AG20443 (cell line): ENCODE measurements around the gene ANKRD50.
A peak's percentile ranks its signal among the peaks of the same experiment; 100 is the strongest.

Experiments used
- DNase-seq: peaks from one replicate; pipeline ENCODE4 v3.0.0; 2012; ENCODE audit warnings: low spot score, mixed read lengths

ANKRD50 gene

DNA sequence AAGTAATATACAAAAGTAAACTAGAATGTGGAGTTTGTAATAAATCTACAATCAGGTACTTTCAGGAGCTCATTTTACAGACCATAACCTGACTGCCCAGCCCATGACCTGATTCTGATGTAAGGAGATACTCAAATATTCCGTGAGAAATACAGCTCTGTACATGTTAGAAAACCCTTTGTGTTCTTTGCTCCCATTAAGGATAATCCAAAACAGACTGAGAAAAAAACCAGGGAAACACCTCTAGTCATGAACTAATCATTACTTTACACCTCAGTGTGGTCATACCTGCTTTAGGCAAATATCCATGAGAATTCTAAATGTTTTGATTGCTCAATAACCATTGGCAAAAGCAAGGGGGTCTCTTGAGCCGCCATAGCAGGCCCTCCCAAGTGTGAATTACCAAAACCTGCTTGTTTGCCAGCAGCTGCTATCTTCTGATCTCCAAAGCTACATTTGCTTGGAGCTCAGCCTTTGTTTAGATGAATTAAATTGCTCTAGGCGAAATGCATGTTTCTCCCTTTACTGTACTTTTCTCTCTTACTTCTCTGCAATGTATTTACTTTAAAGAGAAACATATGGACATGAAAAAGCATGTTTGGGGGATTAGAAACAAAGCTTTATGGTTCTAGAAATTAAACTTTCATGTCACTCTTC lies 79.1 kb downstream of the ANKRD50 start:
- DNase-seq: no peak

DNA sequence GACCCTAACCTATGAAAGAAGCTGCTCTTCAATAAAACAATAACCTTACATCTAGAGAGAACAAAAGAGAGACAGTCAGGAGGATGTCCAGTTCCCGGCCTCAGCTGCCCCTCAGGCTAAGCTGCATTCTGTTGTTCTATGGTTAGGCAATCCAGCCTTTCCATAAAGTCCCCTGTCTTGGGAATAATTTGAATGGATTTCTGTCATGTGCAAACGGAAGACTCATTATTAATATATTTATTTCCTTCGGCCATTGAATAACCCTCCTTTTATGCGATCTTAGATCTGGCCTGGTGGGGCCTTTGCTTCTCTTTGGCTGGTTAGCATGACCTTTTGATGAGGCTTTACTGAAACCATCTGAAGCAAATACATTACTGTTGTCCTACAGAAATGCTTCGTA lies 80.1 kb downstream of the ANKRD50 start:
- no peak for DNase-seq

DNA sequence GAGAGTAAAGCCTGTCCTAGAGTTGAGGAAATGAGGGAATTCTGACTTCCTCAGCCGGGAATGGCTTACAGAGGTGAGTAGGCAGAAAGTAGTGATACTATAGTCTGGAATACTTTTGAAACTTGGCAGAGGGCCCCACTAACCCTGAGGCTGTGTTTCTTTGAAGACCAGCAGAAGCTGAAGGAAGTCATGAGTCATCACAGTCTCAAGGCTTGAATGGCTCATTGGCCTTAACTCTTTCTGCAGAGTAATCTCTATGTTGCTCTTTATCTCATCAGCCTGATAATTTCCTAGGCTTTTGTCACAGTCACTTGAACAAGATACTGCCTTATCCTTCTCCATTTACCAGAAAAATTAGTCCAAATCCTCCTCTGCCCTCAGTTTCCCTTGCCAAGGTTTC lies 80.8 kb downstream of the ANKRD50 start:
- peak; percentile 76 for DNase-seq

DNA sequence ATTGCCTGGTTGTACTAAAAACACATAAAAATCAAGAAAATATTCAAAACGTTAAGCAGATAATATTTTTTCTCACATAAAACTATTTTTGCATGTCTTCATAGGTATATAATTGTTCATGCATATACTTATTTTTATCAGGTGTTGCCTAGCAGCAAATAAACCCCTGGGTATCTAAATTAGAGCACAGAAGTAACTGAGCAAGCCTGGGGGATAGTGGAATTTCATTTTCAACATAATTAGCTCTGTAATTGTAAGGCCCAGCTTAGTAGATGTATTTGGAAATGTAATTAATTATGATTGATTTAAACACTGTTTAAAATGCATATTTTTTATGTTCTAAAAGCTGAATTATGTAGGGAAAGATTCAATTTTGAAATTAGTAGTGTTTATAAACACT lies 82.9 kb downstream of the ANKRD50 start:
- DNase-seq: no peak
